Measurements from ENCODE around the gene MMP23B.
"Not testable (repeated sequence)": the region's sequence is repeated elsewhere in the genome, so short reads cannot be mapped to it uniquely, and the experiment has no call there.

GRCh38 chr1:1646326-1646725 is 14.4 kb downstream of the MMP23B start:
- not testable (repeated sequence) for TF ChIP-seq CTCF, POLR2A (IDR thresholded peaks at IDR 0.05)

All from gastroesophageal sphincter (tissue), 3 donors.